GM12878 (cell line): ENCODE results near the gene DYNC1H1. TPM values are rescaled to one million over a fixed set of nuclear protein-coding genes. Genes with fewer than 3 reads are reported as not detected.

Source experiments
- ATAC-seq: fragments of 200-7000 bp; cut with Tn5 transposase; 3 replicates; pipeline ENCODE4 v1.9.1; 2020; ENCODE audit warnings: mild to moderate bottlenecking, moderate library complexity
- BruUV-seq: library from RNA; stranded (reverse); fragments of 400-500 nt; replicated peaks from 2 replicates; lab custom pipeline; 2021; lab: Mats Ljungman, UMichigan
- CTCF ChIA-PET: fragments of 300-600 bp; sonication (Branson Sonifier 250); formaldehyde crosslinking; extraction: SDS; loops from one replicate; lab custom pipeline; 2021; ENCODE audit warnings: inconsistent platforms; lab: Yijun Ruan, JAX
- POLR2A ChIA-PET: fragments of 350-600 bp; formaldehyde crosslinking; extraction: SDS; loops from one replicate; lab custom pipeline; 2021; ENCODE audit warnings: inconsistent platforms; lab: Charles Lee
- RAD21 ChIA-PET: fragments of 300-600 bp; sonication (Branson Sonifier 250); formaldehyde crosslinking; loops from one replicate; lab custom pipeline; 2023; ENCODE audit warnings: antibody characterized with exemption; ENCODE audit not compliant: unreplicated experiment; lab: Charles Lee
- SMC1A ChIA-PET: fragments of 300-600 bp; sonication (Branson Sonifier 250); formaldehyde crosslinking; loops from one replicate; lab custom pipeline; 2023; ENCODE audit not compliant: unreplicated experiment, uncharacterized antibody; lab: Charles Lee
- DNase-seq: peaks from one replicate; pipeline ENCODE4 v3.0.0-alpha.2; 2011; ENCODE audit warnings: low read depth, low spot score
- FAIRE-seq: peaks from 3 replicates; lab custom pipeline; 2011; peaks lifted over from hg19 to GRCh38; lab: Jason Lieb, UNC
- H2AFZ ChIP-seq: 2 replicates; pipeline ENCODE4 v1.6.0; 2011; ENCODE audit warnings: low read depth, low read length, control low read depth; ENCODE audit not compliant: control insufficient read depth
- H3K27ac ChIP-seq: 2 replicates; pipeline ENCODE4 v1.5.1; 2011; ENCODE audit warnings: control low read depth; ENCODE audit not compliant: control insufficient read depth, insufficient read depth
- H3K27me3 ChIP-seq, 2 experiments: replicated peaks in 1 of 2; 2 replicates each; pipeline versions ENCODE4 v1.6.0 to v1.6.1; 2011; ENCODE audit warnings: low read length in 1 of 2; ENCODE audit not compliant: control insufficient read depth in 2 of 2, insufficient read depth in 2 of 2
- H3K36me3 ChIP-seq, 2 experiments: 2 replicates each; pipeline ENCODE4 v1.5.1; 2011; ENCODE audit warnings: low read length in 1 of 2; ENCODE audit not compliant: control insufficient read depth in 2 of 2, insufficient read depth in 2 of 2
- H3K4me1 ChIP-seq: 2 replicates; pipeline ENCODE4 v1.6.1; 2011; ENCODE audit warnings: mild to moderate bottlenecking, low read length, moderate library complexity, mixed read lengths; ENCODE audit not compliant: control insufficient read depth, insufficient read depth
- H3K4me2 ChIP-seq: 2 replicates; pipeline ENCODE4 v1.6.0; 2011; ENCODE audit warnings: control low read depth; ENCODE audit not compliant: control insufficient read depth, insufficient read depth
- H3K4me3 ChIP-seq: fragments of 200-600 bp; sonication (generic); 2 replicates; pipeline ENCODE4 v1.5.1; 2016
- H3K79me2 ChIP-seq: 2 replicates; pipeline ENCODE4 v1.6.0; 2011; ENCODE audit warnings: low read length; ENCODE audit not compliant: control insufficient read depth, insufficient read depth
- H3K9ac ChIP-seq: 2 replicates; pipeline ENCODE4 v1.8.0; 2011; ENCODE audit warnings: low read length, control low read depth, mixed read lengths; ENCODE audit not compliant: control insufficient read depth, insufficient read depth
- H3K9me3 ChIP-seq: replicated peaks from 3 replicates; pipeline ENCODE4 v1.5.1; 2011; ENCODE audit warnings: mild to moderate bottlenecking, low read length; ENCODE audit not compliant: control insufficient read depth, insufficient read depth
- H4K20me1 ChIP-seq: 2 replicates; pipeline ENCODE4 v1.6.0; 2011; ENCODE audit not compliant: control insufficient read depth, insufficient read depth
- HCFC1 ChIP-seq: fragments of 150-350 bp; IDR thresholded peaks from 2 replicates; pipeline ENCODE4 v1.6.1; 2014; ENCODE audit warnings: low read length
- HSF1 ChIP-seq: fragments of 150-350 bp; IDR thresholded peaks from 2 replicates; pipeline ENCODE4 v1.6.1; 2014; ENCODE audit warnings: mild to moderate bottlenecking, low read depth, low read length
- IRF5 ChIP-seq: fragments of 450-650 bp; IDR thresholded peaks from 2 replicates; pipeline ENCODE4 v1.6.1; 2017; ENCODE audit warnings: borderline replicate concordance
- NFYA ChIP-seq: IDR thresholded peaks from 2 replicates; pipeline ENCODE4 v1.6.1; 2011; ENCODE audit warnings: low read depth, mild to moderate bottlenecking, low read length, improper control_type of control experiment, borderline replicate concordance
- POLR2A ChIP-seq: IDR thresholded peaks from 2 replicates; pipeline ENCODE4 v1.6.1; 2011; ENCODE audit warnings: low read depth, mild to moderate bottlenecking, low read length
- RELA ChIP-seq: fragments of 450-650 bp; IDR thresholded peaks from 2 replicates; pipeline ENCODE4 v1.8.0; 2014; ENCODE audit warnings: borderline replicate concordance; ENCODE audit not compliant: partially characterized antibody
- STAT1 ChIP-seq: fragments of 450-650 bp; conservative IDR thresholded peaks from 2 replicates; pipeline ENCODE4 v1.6.1; 2014; ENCODE audit warnings: antibody characterized with exemption, mild to moderate bottlenecking
- TCF3 ChIP-seq: IDR thresholded peaks from 2 replicates; pipeline ENCODE4 v1.6.1; 2012; ENCODE audit warnings: low read depth, mild to moderate bottlenecking, low read length, borderline replicate concordance; ENCODE audit not compliant: insufficient read depth
- ZSCAN29 ChIP-seq: fragments of 450-650 bp; IDR thresholded peaks from 2 replicates; pipeline ENCODE4 v1.6.1; 2017; ENCODE audit warnings: mild to moderate bottlenecking, moderate library complexity
- WGBS: methylation state at CpG from one replicate; pipeline ENCODE4 v1.1.6; 2016; ENCODE audit warnings: low lambda C conversion rate; ENCODE audit not compliant: insufficient replicate concordance, insufficient coverage; ENCODE audit errors: missing lambda C conversion rate; 5-methylcytosine and 5-hydroxymethylcytosine counted together
- in situ Hi-C: fragments of 300-500 bp; cut with MboI; formaldehyde crosslinking; loops from 9 replicates; pipeline ENCODE4 v1.14.3; 2018; ENCODE audit warnings: mixed read lengths
- intact Hi-C: fragments of 100-400 bp; cut with micrococcal nuclease; formaldehyde crosslinking; loops from one replicate; pipeline ENCODE4 v1.14.2; 2022; ENCODE audit not compliant: unreplicated experiment
- polyA plus RNA-seq, 11 experiments: library from polyadenylated mRNA; depleted of rRNA in 4 of 11; unstranded in 6 of 11; stranded (reverse) in 5 of 11; fragments of >200 nt; fragmentation: Nextera tagmentation in 4 of 11; fragmentation: Illumina TruSeq in 1 of 11; extraction: Ambion mirVana in 4 of 11; extraction: Trizol in 1 of 11; gene quantifications; 1 replicate in 1 of 11; 2 replicates in 10 of 11; pipeline versions ENCODE4 v1.2.1 to v1.2.3, GENCODE V29; 2011 to 2016; ENCODE audit warnings: inconsistent platforms in 2 of 11, missing spikeins in 2 of 11, low read depth in 1 of 11
- total RNA-seq, 4 experiments: library from RNA; depleted of rRNA in 3 of 4; stranded (reverse); fragments of >200 nt in 3 of 4; fragmentation: Illumina TruSeq in 1 of 4; extraction: Trizol in 1 of 4; gene quantifications; 2 replicates each; pipeline versions ENCODE4 v1.2.1 to v1.2.3, GENCODE V29; 2013 to 2021

DYNC1H1 gene
- total and polyA plus RNA-seq, 10 of the 15 experiments (the other 5 are each of a cell fraction or from before 2014, with no cell fraction given) = 38.4 to 291 (median 111) TPM

- ATAC-seq (no peak), DNase-seq (no peak), FAIRE-seq (no peak)
- Histone ChIP-seq H3K9ac (no peak overlapping the region), H3K4me3 (no peak overlapping the region), H2AFZ (no peak overlapping the region), H3K27ac (no peak overlapping the region), H4K20me1 (no peaks in the 10 kb centered on the region), H3K27me3 (no peaks in the 10 kb centered on the region), H3K4me2 (no peak overlapping the region), H3K4me1 (no peaks in the 10 kb centered on the region), H3K9me3 (no peaks in the 10 kb centered on the region), H3K36me3 (peaks cover 30 to 48% of the 10 kb centered on the region in 2 experiments), H3K79me2 (no peaks in the 10 kb centered on the region)
- POLR2A ChIA-PET = no interaction called here
- TF ChIP-seq NFYA (no peak), HSF1 (no peak), STAT1 (no peak), RELA (no peak), POLR2A (0 out of 2 replicates have a peak, but pooled peaks have one; percentile 4), ZSCAN29 (no peak), IRF5 (no peak), HCFC1 (no peak), TCF3 (no peak)
- WGBS = 93% methylated on average over 21 of the region's 22 CpGs
- CTCF ChIA-PET = interaction anchor here (1.1 kb wide), 1 partner anchor 54 kb away, joined by 3 read pairs; no protein-coding TSS in a partner anchor
- RAD21 ChIA-PET = interaction anchor here (0.5 to 0.7 kb wide), 2 partner anchors 72 to 114 kb away, joined by 3 read pairs; no protein-coding TSS in a partner anchor
- intact Hi-C loops = no loop called here
- SMC1A ChIA-PET = interaction anchor here (1.0 kb wide), 1 partner anchor 271 kb away, joined by 3 read pairs; no protein-coding TSS in a partner anchor
- no TSS peak for BruUV-seq
- in situ Hi-C loops = no loop called here
Observed at GRCh38 chr14:102043251-102044025, 79.1 kb downstream of the DYNC1H1 start.
